A673 (cell line): Measurements from ENCODE around the gene SLC22A1. TPM values are rescaled to one million over a fixed set of nuclear protein-coding genes. Genes with fewer than 3 reads are reported as not detected.

ENCODE experiments used
- BruUV-seq: library from RNA; stranded (reverse); fragments of 400-500 nt; replicated peaks from 2 replicates; lab custom pipeline; 2021; lab: Mats Ljungman, UMichigan
- CTCF ChIA-PET: fragments of 300-600 bp; sonication (Branson Sonifier 250); formaldehyde crosslinking; loops from one replicate; lab custom pipeline; 2022; ENCODE audit warnings: antibody characterized with exemption; lab: Charles Lee
- POLR2A ChIA-PET: fragments of 300-600 bp; sonication (Branson Sonifier 250); formaldehyde crosslinking; loops from one replicate; lab custom pipeline; 2022; ENCODE audit warnings: antibody characterized with exemption; ENCODE audit not compliant: low non-redundant PET; lab: Charles Lee
- DNase-seq: peaks from one replicate; pipeline ENCODE4 v3.0.0-alpha.2; 2015; ENCODE audit warnings: low spot score
- H3K27ac ChIP-seq: fragments of 200-600 bp; sonication (generic); 2 replicates; pipeline ENCODE4 v1.5.1; 2016; ENCODE audit warnings: mixed run types, low read depth, mild to moderate bottlenecking, mixed read lengths, antibody characterized with exemption, low read length; ENCODE audit not compliant: poor library complexity, severe bottlenecking
- H3K27me3 ChIP-seq: fragments of 200-600 bp; sonication (generic); replicated peaks from 2 replicates; pipeline ENCODE4 v1.6.1; 2017; ENCODE audit warnings: mixed run types, low read depth, mild to moderate bottlenecking, mixed read lengths, antibody characterized with exemption, low read length; ENCODE audit not compliant: insufficient read depth, poor library complexity
- H3K36me3 ChIP-seq: fragments of 200-600 bp; sonication (generic); 2 replicates; pipeline ENCODE4 v1.6.1; 2016; ENCODE audit warnings: mixed run types, mild to moderate bottlenecking, mixed read lengths, antibody characterized with exemption, low read length; ENCODE audit not compliant: insufficient read depth, poor library complexity, severe bottlenecking
- H3K4me1 ChIP-seq: fragments of 200-600 bp; sonication (generic); 2 replicates; pipeline ENCODE4 v1.6.1; 2017; ENCODE audit warnings: mixed run types, mild to moderate bottlenecking, mixed read lengths, antibody characterized with exemption, low read length; ENCODE audit not compliant: insufficient read depth, poor library complexity, severe bottlenecking
- H3K4me3 ChIP-seq: fragments of 200-600 bp; sonication (generic); 2 replicates; pipeline ENCODE4 v1.5.1; 2016; ENCODE audit warnings: low read depth, mixed run types, mild to moderate bottlenecking, mixed read lengths, low read length; ENCODE audit not compliant: poor library complexity, severe bottlenecking
- H3K9me3 ChIP-seq: fragments of 200-600 bp; sonication (generic); 2 replicates; pipeline ENCODE4 v1.6.1; 2016; ENCODE audit warnings: mixed run types, low read depth, mild to moderate bottlenecking, mixed read lengths, antibody characterized with exemption, low read length; ENCODE audit not compliant: poor library complexity, severe bottlenecking
- CTCF ChIP-seq: fragments of 300-800, 200-600 bp; sonication (generic); conservative IDR thresholded peaks from 2 replicates; pipeline ENCODE4 v1.5.1; 2017; ENCODE audit warnings: low read depth, mild to moderate bottlenecking, antibody characterized with exemption, low read length, moderate library complexity, mixed read lengths
- EZH2 ChIP-seq: fragments of 200-600 bp; sonication (generic); IDR thresholded peaks from 2 replicates; pipeline ENCODE4 v1.6.1; 2017; ENCODE audit warnings: borderline replicate concordance, low read depth, mild to moderate bottlenecking, mixed read lengths, antibody characterized with exemption, low read length; ENCODE audit not compliant: poor library complexity, severe bottlenecking
- intact Hi-C: fragments of 100-400 bp; cut with micrococcal nuclease; formaldehyde crosslinking; loops from one replicate; pipeline ENCODE4 v1.10.0; 2022; ENCODE audit not compliant: unreplicated experiment
- total RNA-seq: library from RNA; stranded (reverse); gene quantifications from 2 replicates; pipeline ENCODE4 v1.2.3, GENCODE V29; 2021

SLC22A1 gene
- total RNA-seq, 1 experiment from 2014 or later: 3.3 TPM

GRCh38 chr6:160160450-160160849, 38.8 kb downstream of the SLC22A1 start:
- intact Hi-C loops: no loop called here
- TF ChIP-seq CTCF (no peak), EZH2 (no peak)
- peak; percentile 17 for DNase-seq

DNA sequence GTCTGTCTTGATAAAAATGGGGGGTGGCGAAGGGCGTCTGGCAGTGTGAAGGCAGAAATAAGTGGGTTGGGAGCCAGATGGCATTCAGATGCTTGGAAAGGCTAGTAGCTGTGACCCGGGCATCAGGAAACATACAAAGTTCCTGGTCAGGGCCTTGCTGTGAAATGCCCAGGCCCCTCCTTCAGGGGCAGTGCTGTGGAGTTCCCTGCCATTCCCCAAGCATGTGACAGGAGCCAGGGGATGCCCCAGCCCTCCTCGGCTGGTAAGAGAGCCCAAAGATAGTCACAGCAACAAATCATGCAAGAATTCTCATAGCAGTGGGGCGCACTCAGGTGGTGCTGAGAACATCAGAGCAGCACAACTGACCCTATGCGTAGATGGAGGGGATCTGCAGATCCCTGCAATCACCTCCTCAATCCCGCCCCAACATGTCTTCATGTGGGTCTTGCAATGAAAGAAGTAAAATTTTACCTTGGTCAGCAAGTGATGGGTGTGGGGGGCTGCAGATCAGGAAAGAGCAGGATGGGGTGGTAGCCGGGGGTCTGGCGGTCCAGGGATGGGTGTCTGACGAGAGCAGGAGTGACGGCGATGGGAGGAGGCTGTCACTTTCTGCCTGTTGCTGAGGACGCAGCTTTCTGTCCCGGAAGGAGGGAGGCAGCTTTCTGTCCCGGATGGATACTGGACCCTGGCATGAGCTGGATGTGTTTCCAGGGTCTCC, 39.5 kb downstream of the SLC22A1 start:
- DNase-seq: no peak
- ChIA-PET CTCF (no interaction called here), POLR2A (no interaction called here)
- TF ChIP-seq EZH2 (no peak), CTCF (no peak)
- H3K4me1 ChIP-seq: no peaks in the 10 kb centered on the region
- intact Hi-C loops: no loop called here
- no peaks in the 10 kb centered on the region for H3K9me3 ChIP-seq
- no peaks in the 10 kb centered on the region for H3K27me3 ChIP-seq
- no peaks in the 10 kb centered on the region for H3K36me3 ChIP-seq
- no peak overlapping the region for H3K4me3 ChIP-seq
- BruUV-seq: no TSS peak
- no peak overlapping the region for H3K27ac ChIP-seq

More at GRCh38 chr6:160160450-160160849, 38.8 kb downstream of the SLC22A1 start:
- no peak overlapping the region for H3K4me3 ChIP-seq
- CTCF ChIA-PET: no interaction called here
- POLR2A ChIA-PET: no interaction called here
- no TSS peak for BruUV-seq
- H3K27ac ChIP-seq: no peak overlapping the region
- no peaks in the 10 kb centered on the region for H3K9me3 ChIP-seq
- no peaks in the 10 kb centered on the region for H3K27me3 ChIP-seq
- no peaks in the 10 kb centered on the region for H3K4me1 ChIP-seq
- no peaks in the 10 kb centered on the region for H3K36me3 ChIP-seq

GRCh38 chr6:160161647-160161986, 40.0 kb downstream of the SLC22A1 start:
- no peak overlapping the region for H3K4me3 ChIP-seq
- TF ChIP-seq CTCF (no peak), EZH2 (no peak)
- H3K9me3 ChIP-seq: no peaks in the 10 kb centered on the region
- BruUV-seq: no TSS peak
- ChIA-PET CTCF (no interaction called here), POLR2A (no interaction called here)
- H3K27me3 ChIP-seq: no peaks in the 10 kb centered on the region
- no peaks in the 10 kb centered on the region for H3K4me1 ChIP-seq
- H3K27ac ChIP-seq: no peak overlapping the region
- intact Hi-C loops: no loop called here
- no peak for DNase-seq
- H3K36me3 ChIP-seq: no peaks in the 10 kb centered on the region
